ENCODE data around the gene BLOC1S5.

DNA sequence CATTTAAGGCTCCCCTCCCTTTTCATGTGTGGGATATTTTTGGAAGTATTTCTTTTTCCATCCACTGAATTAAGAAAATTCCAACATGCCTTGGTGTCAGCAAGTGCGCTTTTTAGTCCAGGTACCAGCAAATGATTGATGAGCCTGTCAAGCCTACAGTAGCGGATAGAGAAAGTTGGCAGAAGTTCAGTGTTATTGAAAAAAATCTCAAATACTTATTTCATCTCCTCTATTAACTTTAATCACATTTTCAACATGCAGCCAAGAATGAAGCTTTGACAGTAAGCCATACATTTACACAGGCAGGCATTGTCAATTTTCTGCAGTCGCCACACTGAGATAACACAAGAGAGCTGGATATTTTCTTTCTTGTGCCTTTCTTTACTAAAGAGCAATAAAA, 50.4 kb downstream of the BLOC1S5 start:
- TF ChIP-seq EZH2 (IDR thresholded peaks at IDR 0.05; ENCODE audit: low read length, unreplicated experiment): no peak
- TF ChIP-seq, protein P1, sequence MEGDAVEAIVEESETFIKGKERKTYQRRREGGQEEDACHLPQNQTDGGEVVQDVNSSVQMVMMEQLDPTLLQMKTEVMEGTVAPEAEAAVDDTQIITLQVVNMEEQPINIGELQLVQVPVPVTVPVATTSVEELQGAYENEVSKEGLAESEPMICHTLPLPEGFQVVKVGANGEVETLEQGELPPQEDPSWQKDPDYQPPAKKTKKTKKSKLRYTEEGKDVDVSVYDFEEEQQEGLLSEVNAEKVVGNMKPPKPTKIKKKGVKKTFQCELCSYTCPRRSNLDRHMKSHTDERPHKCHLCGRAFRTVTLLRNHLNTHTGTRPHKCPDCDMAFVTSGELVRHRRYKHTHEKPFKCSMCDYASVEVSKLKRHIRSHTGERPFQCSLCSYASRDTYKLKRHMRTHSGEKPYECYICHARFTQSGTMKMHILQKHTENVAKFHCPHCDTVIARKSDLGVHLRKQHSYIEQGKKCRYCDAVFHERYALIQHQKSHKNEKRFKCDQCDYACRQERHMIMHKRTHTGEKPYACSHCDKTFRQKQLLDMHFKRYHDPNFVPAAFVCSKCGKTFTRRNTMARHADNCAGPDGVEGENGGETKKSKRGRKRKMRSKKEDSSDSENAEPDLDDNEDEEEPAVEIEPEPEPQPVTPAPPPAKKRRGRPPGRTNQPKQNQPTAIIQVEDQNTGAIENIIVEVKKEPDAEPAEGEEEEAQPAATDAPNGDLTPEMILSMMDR (conservative IDR thresholded peaks at IDR 0.05; ENCODE audit: low read depth, low read length): no peak
